NCI-H1105 treated with DMSO at 0.1 percent for 48 hours (cell line): ENCODE results near the gene SLC27A5.

ENCODE experiments used
- DNase-seq: peaks from one replicate; lab custom pipeline; 2025; lab: John Stamatoyannopoulos, UW

The SLC27A5 gene

GRCh38 chr19:58511353-58512208 lies at the start of gene SLC27A5:
Gene SLC27A5 (minus strand): TSS chr19:58511992. CDS start chr19:58511955, 37 bp downstream.
- DNase-seq = no peak

GRCh38 chr19:58560921-58561320 lies 49.1 kb upstream of the SLC27A5 start:
- DNase-seq = no peak

GRCh38 chr19:58560007-58560887 lies 48.5 kb upstream of the SLC27A5 start:
- no peak for DNase-seq

GRCh38 chr19:58559275-58560006 lies 47.6 kb upstream of the SLC27A5 start:
- no peak for DNase-seq

- DNase-seq = no peak
Measured at GRCh38 chr19:58558623-58559274, 47.0 kb upstream of the SLC27A5 start.

GRCh38 chr19:58558066-58558622 lies 46.4 kb upstream of the SLC27A5 start, which contains the start of gene UBE2M:
Gene UBE2M (minus strand): TSS chr19:58558611. CDS start chr19:58558381, 230 bp downstream.
- DNase-seq = no peak

GRCh38 chr19:58557221-58558065 lies 45.7 kb upstream of the SLC27A5 start:
- no peak for DNase-seq

GRCh38 chr19:58556622-58557220 lies 44.9 kb upstream of the SLC27A5 start:
- DNase-seq = no peak

- DNase-seq = no peak
Measured at GRCh38 chr19:58555920-58556621, 44.3 kb upstream of the SLC27A5 start.

- no peak for DNase-seq
Measured at GRCh38 chr19:58555369-58555885, 43.6 kb upstream of the SLC27A5 start.

GRCh38 chr19:58554494-58555368 lies 42.9 kb upstream of the SLC27A5 start, which contains the start of gene CHMP2A:
Gene CHMP2A (minus strand): TSS chr19:58555105. CDS start chr19:58554212, 893 bp downstream.
- DNase-seq = no peak

GRCh38 chr19:58553799-58554493 lies 42.2 kb upstream of the SLC27A5 start:
- no peak for DNase-seq

GRCh38 chr19:58552655-58553054 lies 40.9 kb upstream of the SLC27A5 start:
- no peak for DNase-seq

- no peak for DNase-seq
Measured at GRCh38 chr19:58551577-58552471, 40.0 kb upstream of the SLC27A5 start.

GRCh38 chr19:58551123-58551497 lies 39.3 kb upstream of the SLC27A5 start:
- no peak for DNase-seq
